ENCODE data around the gene PRPH. TPM values are rescaled to one million over a fixed set of nuclear protein-coding genes. Genes with fewer than 3 reads are reported as not detected.
"Not testable (repeated sequence)": the region's sequence is repeated elsewhere in the genome, so short reads cannot be mapped to it uniquely, and the experiment has no call there.

Gene PRPH
- total and polyA plus RNA-seq, 2 donors (not counting 1 experiment from before 2014, with no cell fraction given): not detected

DNA sequence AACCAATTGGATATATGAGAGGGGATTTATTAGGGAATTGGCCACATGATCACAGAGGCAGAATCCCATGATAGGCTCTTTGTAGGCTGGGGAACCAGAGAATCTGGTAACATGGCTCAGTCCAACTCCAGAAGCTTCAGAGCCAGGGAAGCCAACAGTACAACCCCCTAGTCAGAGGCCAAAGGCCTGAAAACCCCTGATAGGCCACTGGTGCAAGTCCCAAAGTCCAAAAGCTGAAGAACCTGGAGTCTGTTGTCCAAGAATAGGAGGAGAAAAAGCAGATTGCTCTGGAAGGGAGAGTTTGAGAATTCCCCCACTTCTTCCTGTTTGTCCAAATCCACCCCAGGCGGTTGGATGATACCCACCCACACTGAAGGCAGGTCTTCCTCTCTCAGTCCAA lies 19.9 kb downstream of the PRPH start:
- no peak overlapping the region for H2AFZ ChIP-seq (ENCODE audit: insufficient read depth, low read depth, low read length, poor library complexity, severe bottlenecking)
- no peaks in the 10 kb centered on the region for H3K4me1 ChIP-seq (ENCODE audit: control insufficient read depth in 2 of 2, insufficient read depth in 2 of 2, low read length in 2 of 2)
- H3K27me3 Mint-ChIP-seq: peaks cover 12% of the 10 kb centered on the region
- no peaks in the 10 kb centered on the region for H3K9me3 Mint-ChIP-seq (ENCODE audit: insufficient read depth)
- H3K4me3 ChIP-seq (ENCODE audit: control extremely low read depth in 1 of 5, extremely low read depth in 1 of 5, insufficient read depth in 1 of 5, low read depth in 2 of 5, low read length in 4 of 5): no peak overlapping the region
- CTCF ChIA-PET: no interaction called here
- no peaks in the 10 kb centered on the region for H3K36me3 ChIP-seq (replicated peaks in 1 of 2; ENCODE audit: control extremely low read depth in 1 of 2, control insufficient read depth in 1 of 2, extremely low read depth in 1 of 2, insufficient read depth in 2 of 2, low read length in 1 of 2)
- TF ChIP-seq EZH2 (IDR thresholded peaks at IDR 0.05; ENCODE audit: borderline replicate concordance, insufficient read depth, low read depth, low read length, poor library complexity, severe bottlenecking): no peak
- TF ChIP-seq CTCF (IDR thresholded peaks at IDR 0.05): no peak
- H3K27me3 ChIP-seq (replicated peaks in 1 of 4; ENCODE audit: control extremely low read depth in 1 of 4, control insufficient read depth in 3 of 4, insufficient read depth in 4 of 4, low read length in 3 of 4): no peaks in the 10 kb centered on the region
- H3K4me3 Mint-ChIP-seq: no peak overlapping the region
- DNase-seq (no peak), ATAC-seq (ENCODE audit: low read depth) (no peak)
- H3K9me3 ChIP-seq (ENCODE audit: control extremely low read depth in 1 of 3, control insufficient read depth in 2 of 3, insufficient read depth in 1 of 3, low read length in 2 of 3): no peaks in the 10 kb centered on the region
- no peak overlapping the region for H3K9ac ChIP-seq (ENCODE audit: low read length)
- H3K27ac ChIP-seq (ENCODE audit: low read length in 2 of 2): no peak overlapping the region
- POLR2A ChIA-PET: no interaction called here
- no peaks in the 10 kb centered on the region for H4K20me1 ChIP-seq (ENCODE audit: control insufficient read depth, insufficient read depth, low read length, poor library complexity, severe bottlenecking)
- WGBS (ENCODE audit: insufficient coverage): 83% methylated on average over 1 of the region's 1 CpG
- H3K27ac Mint-ChIP-seq: no peak overlapping the region
- intact Hi-C loops (cut with micrococcal nuclease): no loop called here
- no peaks in the 10 kb centered on the region for H3K4me1 Mint-ChIP-seq
- no peak overlapping the region for H3K4me2 ChIP-seq (replicated peaks; ENCODE audit: low read depth, low read length, poor library complexity, severe bottlenecking)
- no peaks in the 10 kb centered on the region for H3K79me2 ChIP-seq (ENCODE audit: control insufficient read depth, insufficient read depth, low read length)

- H3K4me2 ChIP-seq (replicated peaks; ENCODE audit: low read depth, low read length, poor library complexity, severe bottlenecking); H3K9me3 ChIP-seq (ENCODE audit: control extremely low read depth in 1 of 3, control insufficient read depth in 2 of 3, insufficient read depth in 1 of 3, low read length in 2 of 3); H3K9ac ChIP-seq (ENCODE audit: low read length); DNase-seq; H3K27ac Mint-ChIP-seq; H2AFZ ChIP-seq (ENCODE audit: insufficient read depth, low read depth, low read length, poor library complexity, severe bottlenecking); H3K9me3 Mint-ChIP-seq (ENCODE audit: insufficient read depth); POLR2A ChIA-PET; H3K4me1 Mint-ChIP-seq; H3K27ac ChIP-seq (ENCODE audit: low read length in 2 of 2); H3K27me3 ChIP-seq (replicated peaks in 1 of 4; ENCODE audit: control extremely low read depth in 1 of 4, control insufficient read depth in 3 of 4, insufficient read depth in 4 of 4, low read length in 3 of 4); H3K79me2 ChIP-seq (ENCODE audit: control insufficient read depth, insufficient read depth, low read length); CTCF ChIA-PET; intact Hi-C loops (cut with micrococcal nuclease); H3K4me3 ChIP-seq (ENCODE audit: control extremely low read depth in 1 of 5, extremely low read depth in 1 of 5, insufficient read depth in 1 of 5, low read depth in 2 of 5, low read length in 4 of 5); H3K27me3 Mint-ChIP-seq; H3K4me1 ChIP-seq (ENCODE audit: control insufficient read depth in 2 of 2, insufficient read depth in 2 of 2, low read length in 2 of 2); ATAC-seq (ENCODE audit: low read depth); H3K36me3 ChIP-seq (replicated peaks in 1 of 2; ENCODE audit: control extremely low read depth in 1 of 2, control insufficient read depth in 1 of 2, extremely low read depth in 1 of 2, insufficient read depth in 2 of 2, low read length in 1 of 2); H3K4me3 Mint-ChIP-seq; H4K20me1 ChIP-seq (ENCODE audit: control insufficient read depth, insufficient read depth, low read length, poor library complexity, severe bottlenecking): not testable (repeated sequence)
- 100% methylated on average over 1 of the region's 10 CpGs for whole genome bisulfite sequencing (ENCODE audit: insufficient coverage)
Measured at GRCh38 chr12:49317118-49317517, 22.2 kb downstream of the PRPH start.
